H1 (cell line): ENCODE data around the gene ZFP91. TPM values are rescaled to one million over a fixed set of nuclear protein-coding genes. Genes with fewer than 3 reads are reported as not detected.

ENCODE experiments used
- TAF7 ChIP-seq: optimal IDR thresholded peaks from 2 replicates; pipeline ENCODE3; 2011; ENCODE audit warnings: low read depth, mild to moderate bottlenecking, inconsistent platforms, low read length, moderate library complexity, borderline replicate concordance
- polyA plus RNA-seq, 7 experiments: library from polyadenylated mRNA; depleted of rRNA in 3 of 7; stranded (reverse) in 5 of 7; unstranded in 2 of 7; fragments of >200 nt in 5 of 7; fragments of 200-250 nt in 2 of 7; gene quantifications; 1 replicate in 5 of 7; 2 replicates in 1 of 7; 4 replicates in 1 of 7; pipeline versions ENCODE4 v1.2.1 to v1.2.3, GENCODE V29; 2011 to 2013; ENCODE audit warnings: missing spikeins in 2 of 7, mixed read lengths in 2 of 7
- total RNA-seq: library from RNA; stranded (reverse); fragmentation: NEBNext Ultra II Directional; extraction: Animal tissue kit (Norgen Biotek cat#: 25700); gene quantifications from 2 replicates; pipeline ENCODE4 v1.2.1, GENCODE V29; 2021

The ZFP91 gene
- total and polyA plus RNA-seq, 2 of the 8 experiments (the other 6 are each of a cell fraction or from before 2014, with no cell fraction given) = 10.7 to 29.0 TPM

DNA sequence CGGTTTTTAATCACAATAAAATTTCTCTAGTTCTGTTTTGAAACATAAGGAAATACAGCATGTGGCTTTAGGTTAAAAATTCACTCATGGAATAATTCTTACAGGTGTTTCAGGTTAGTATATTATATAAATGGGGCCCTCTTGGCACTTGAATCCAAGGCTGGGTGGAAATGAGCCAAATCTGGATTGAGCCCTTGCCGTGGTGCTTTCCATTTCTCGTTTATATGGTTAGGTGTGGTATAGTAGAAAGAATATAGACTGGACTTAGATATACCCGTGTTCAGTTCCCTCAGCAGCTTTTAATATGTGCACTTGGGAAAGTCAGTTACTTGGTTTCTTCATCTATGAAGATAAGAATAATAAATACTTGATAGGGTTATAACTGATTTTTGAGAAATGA is 16.0 kb downstream of the ZFP91 start (continued):
- no peak for TF ChIP-seq TAF7
